Hematopoietic multipotent progenitor cell treated with erythropoietin and hydrocortisone succinate and interleukin-3 and kit ligand, for 15 days (in vitro differentiated cells): Measurements from ENCODE around the gene SPRY4.
"Not testable (repeated sequence)": the region's sequence is repeated elsewhere in the genome, so short reads cannot be mapped to it uniquely, and the experiment has no call there.

Experiments used
- DNase-seq: peaks from one replicate; pipeline ENCODE4 v3.0.0-alpha.2; 2015; ENCODE audit warnings: low spot score

Gene SPRY4

GRCh38 chr5:142324871-142325724 lies at the start of gene SPRY4:
Gene SPRY4 (minus strand): TSS chr5:142325021. CDS start chr5:142315108, 9,913 bp downstream.
- DNase-seq = peak; percentile 7

- no peak for DNase-seq
These were observed 43.7 kb upstream of the SPRY4 start for GRCh38 chr5:142368529-142368928.

- DNase-seq = no peak
These were observed 41.2 kb upstream of the SPRY4 start for GRCh38 chr5:142366007-142366406.

DNA sequence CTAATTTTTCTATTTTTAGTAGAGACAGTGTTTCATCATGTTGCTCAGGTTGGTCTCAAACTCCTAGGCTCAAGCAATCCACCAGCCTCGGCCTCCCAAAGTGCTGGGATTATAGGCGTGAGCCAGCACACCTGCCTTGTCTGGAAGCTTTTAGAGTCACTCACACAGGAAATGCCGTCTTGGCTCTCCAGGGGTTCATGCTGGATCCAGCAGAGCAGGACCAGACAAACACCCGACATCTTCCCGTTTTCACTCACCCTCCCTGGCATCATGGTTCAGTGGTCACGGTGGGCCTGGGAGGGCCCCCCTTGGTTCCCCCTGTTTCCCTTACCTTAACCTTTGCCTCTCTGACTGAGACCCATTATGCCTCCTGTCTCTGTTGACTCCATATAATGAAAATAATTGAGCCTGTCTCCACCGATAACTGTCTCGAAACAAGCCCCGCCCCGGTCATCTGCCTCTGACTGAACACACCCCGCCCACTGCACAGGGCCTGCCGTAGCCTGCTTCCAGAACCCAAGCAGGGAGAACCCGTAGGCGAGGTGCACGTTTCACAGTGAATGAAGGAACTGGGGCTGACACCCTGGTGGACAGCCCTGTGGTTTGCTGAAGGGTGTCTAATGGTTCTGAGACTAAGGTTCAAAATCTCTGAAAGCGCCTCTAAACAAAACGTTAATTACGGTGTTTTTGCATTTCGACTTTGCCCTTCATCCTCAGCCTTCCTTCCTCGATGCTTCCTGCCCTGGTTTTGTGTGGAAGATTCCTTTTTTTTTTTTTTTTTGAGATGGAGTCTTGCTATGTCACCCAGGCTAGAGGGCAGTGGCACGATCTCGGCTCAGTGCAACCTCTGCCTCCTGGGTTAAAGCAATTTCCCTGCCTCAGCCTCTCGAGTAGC lies 39.7 kb upstream of the SPRY4 start:
- DNase-seq = peak; percentile 11

DNA sequence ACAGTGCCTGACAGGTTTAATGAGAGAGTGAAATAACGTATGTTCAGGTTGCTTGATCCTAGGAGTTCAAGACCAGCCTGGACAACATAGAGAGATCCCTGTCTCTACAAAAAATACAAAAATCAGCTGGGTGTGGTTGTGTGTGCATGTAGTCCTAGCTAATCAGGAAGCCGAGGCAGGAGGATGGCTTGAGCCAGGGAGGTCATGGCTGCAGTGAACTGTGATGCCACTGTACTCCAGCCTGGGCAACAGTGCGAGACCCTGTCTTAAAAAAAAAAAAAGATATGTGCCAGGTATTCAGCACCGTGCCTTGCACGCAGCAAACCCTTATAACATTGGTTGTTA lies 38.8 kb upstream of the SPRY4 start:
- DNase-seq = no peak

- not testable (repeated sequence) for DNase-seq
These were observed 37.4 kb upstream of the SPRY4 start for GRCh38 chr5:142362193-142362592.

DNA sequence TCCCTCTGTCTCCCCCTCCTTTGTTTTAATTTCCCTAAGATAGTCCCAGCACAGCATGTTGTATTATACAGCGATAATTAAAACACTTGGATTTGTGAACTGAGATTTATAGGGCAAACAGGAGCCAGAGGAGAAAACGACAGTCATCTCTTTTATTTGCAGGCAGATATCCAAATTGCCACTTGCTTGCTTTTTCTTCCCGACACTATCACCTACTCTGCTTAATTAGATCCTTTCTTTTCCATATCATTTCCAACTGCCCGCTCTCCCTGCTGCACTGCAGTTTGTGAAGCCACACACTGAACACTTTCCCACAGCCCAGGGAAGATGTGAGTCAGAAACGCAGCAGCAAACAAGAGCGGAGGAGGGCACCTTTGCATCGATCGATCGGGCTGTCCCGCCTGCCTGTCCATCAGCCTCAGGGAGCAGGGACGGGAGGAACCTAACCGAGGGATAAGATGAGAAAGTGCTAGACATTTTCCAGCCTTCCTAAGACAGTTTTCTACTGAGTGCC lies 35.8 kb upstream of the SPRY4 start:
- no peak for DNase-seq

GRCh38 chr5:142360051-142360498 lies 35.3 kb upstream of the SPRY4 start:
- no peak for DNase-seq

DNA sequence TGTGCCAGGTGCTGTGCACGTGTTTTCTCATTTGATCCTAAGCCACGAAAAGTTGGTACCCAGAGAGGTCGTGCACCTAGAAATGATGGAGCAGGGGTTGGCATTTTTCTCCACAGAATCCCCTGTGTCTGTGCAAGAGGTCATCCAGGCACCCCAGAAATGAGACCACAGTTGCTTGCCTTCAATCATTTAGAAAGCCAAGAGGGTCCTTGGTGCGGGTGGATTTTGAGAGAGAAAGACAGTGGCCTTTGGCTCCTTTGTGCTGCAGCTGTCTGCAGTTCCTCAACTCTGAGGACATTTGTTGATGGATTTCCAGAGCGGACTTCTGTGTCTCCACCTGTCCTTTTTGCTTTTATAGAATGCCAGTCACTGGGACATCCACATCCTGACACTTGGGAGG lies 33.8 kb upstream of the SPRY4 start:
- DNase-seq = no peak

- DNase-seq = no peak
These were observed 33.3 kb upstream of the SPRY4 start for GRCh38 chr5:142358121-142358520.

DNA sequence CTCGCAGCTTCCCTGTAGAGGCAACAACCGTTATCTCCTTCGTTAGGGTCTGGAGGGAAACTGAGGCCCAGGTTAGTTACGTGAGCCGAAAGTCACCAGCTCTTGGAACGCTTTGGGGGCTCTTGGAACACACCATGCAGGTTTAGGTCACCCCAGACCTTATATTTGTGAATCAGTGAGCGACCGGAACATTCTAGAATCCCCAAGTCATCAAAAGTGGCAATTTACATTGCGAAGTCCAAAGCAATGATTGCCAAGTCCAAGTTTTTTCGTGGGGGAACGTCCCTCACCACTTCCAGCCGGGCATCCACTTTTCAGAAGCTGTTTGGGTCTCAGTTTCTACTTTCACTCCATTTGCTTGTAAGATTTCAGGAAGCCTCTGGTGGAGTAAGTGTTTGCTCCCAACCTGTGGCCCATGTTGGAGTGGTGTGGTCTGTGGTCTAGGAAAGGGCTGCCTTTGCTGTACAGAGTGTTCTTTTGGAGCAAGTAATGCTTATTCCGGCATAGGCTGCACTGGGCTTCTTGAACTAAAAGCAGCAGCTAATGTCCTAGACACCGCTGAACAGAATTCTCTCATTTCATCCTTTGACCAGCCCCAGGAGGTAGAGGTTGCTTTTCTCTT lies 32.8 kb upstream of the SPRY4 start:
- DNase-seq = no peak

DNA sequence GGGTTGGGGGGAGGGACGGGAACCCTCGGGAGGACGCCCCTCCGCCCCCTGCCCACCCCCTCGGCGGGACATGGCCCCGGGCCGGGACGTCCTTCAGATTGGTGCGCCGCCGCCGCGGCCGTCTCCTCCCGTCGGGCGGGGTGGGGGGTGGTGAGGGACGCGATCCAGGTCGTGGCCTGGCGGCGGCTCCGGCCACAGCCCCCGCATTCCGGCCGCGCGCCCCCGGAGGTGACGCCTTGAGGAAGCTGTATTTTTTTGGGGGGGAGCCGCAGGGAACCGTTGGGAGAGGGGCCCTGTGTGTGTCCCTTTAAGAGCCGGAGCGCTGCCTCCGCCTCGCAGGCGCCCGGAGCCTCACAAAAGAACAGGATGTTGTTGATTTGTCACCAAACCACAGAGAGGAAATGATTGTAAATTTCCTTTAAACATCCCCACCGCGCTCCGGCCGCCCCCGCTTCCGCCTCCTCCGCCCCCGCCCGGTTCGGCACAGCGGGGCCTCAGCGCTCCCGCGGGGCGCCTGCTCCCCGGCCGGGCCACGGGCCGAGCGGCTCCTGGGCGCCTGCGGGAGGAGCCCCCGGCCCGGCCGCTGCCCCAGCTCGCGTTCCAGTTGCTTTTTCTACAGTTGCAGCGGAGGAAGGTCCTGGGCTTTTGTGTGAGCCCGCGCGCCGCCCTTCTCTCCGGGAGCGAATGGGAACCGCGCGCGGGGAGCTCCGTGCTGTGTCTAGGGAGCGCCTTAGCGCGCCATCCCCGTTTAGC lies 32.1 kb upstream of the SPRY4 start:
- no peak for DNase-seq

GRCh38 chr5:142356349-142356715 lies 31.5 kb upstream of the SPRY4 start:
- no peak for DNase-seq

- no peak for DNase-seq
These were observed 28.3 kb upstream of the SPRY4 start for GRCh38 chr5:142353071-142353472.

DNA sequence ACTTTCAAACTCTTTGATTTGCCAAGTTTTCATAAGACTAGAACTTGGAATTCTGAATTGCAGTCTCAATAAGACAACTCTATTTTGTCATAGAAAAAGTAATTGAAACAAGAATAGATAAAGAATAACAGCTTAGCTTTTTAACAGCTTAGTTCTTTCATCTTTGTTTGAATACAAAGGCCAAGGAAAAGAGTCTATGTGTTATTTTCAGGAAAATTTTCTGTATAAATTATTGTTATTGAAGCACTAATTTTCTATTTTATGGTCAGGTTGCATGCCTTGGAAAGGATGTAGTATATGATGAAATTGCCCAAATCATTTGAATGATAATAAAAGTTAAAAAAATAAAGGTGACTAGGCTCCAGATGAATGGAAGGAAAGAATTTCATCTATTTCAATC lies 25.2 kb upstream of the SPRY4 start:
- no peak for DNase-seq

DNA sequence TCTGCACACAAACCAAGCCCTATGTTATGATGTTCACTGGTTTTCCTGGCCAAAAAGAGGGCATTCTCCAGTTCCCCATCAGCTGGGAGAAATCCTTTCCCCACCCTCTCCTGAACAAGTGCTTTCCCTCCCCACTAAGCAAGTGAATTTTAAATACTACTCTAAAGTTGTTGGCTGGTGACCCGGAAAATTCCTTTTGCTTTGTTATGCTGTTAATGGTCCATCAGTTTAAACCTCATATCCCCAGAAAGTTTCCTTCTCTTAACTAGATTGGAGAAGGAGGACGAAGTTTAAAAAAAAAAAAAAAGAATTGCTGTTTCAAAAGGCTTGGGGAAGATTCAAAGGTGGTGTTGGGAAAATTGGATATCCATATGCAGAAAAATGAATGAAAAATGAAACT lies 21.9 kb upstream of the SPRY4 start:
- no peak for DNase-seq

DNA sequence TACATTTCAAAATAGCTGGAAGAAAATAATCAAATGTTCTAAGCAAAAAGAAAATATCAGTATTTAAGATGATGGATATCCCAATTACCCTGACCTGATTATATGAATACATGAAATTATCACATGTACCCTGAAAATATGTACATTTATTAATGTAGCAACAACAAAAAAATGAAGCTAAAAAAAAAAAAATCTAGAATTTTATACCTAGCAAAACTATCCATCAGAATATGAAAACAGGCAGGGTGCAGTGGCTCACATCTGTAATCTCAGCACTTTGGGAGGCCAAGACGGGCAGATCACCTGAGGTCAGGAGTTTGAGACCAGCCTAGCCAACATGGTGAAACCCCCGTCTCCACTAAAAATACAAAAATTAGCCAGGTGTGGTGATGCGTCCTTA lies 20.1 kb upstream of the SPRY4 start:
- DNase-seq = not testable (repeated sequence)

GRCh38 chr5:142343531-142343930 lies 18.7 kb upstream of the SPRY4 start:
- no peak for DNase-seq

DNA sequence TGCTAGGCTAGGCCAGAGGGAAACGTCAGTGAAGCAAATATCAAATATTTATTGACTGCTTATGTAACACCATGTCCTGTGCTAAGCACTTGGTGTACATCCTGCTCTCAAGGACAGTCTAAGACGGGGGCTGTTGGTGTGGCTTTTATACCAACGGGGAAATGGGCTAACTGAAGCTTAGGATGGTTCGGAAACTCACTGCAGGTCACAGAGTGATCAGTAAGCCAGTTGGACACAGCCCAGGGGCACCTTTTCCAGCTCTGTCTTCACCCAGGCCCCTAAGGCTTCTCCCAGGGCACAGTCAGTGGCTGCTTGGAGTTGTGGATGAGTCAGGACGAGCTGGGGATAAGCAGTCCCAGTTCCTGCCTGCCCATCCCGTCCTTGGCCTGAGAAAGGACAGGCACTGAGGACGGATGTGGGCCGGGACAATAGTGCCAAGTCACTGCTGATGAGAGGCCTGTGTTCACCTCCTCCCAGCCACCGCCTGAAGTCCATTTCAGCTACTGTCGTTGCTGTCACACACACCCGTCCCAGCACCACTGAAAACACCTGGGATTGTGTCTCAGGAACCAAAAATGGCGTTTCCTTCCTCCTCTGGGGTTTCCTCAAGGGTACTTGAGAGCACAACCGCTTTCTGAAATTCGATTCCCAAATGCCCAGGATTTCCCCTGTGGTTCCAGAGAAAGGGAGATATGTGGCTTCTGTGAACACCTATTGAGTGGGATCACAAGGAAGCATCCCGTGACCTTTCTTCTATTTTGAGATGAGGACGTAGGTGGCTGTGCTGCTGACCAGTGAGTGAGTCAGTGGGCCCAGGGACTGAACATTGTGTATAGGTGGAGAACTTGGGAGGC lies 17.5 kb upstream of the SPRY4 start:
- DNase-seq = no peak

DNA sequence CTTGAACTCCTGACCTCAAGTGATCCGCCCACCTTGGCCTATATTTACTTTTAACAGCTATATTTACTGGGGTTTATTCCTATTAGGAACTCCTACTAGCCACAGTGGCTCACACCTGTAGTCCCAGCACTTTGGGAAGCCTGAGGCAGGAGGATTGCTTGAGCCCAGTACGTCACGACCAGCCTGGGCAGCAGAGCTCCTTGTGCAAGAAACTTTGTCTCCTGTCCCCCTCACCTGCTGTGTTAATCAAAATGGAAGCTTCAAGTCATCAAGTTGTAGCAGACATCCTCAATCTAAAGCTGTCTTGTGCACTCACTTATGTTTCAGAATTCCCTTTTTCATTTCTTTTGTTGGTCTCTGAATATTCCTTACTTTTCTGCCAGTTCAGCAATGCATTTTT lies 15.0 kb upstream of the SPRY4 start:
- no peak for DNase-seq

DNA sequence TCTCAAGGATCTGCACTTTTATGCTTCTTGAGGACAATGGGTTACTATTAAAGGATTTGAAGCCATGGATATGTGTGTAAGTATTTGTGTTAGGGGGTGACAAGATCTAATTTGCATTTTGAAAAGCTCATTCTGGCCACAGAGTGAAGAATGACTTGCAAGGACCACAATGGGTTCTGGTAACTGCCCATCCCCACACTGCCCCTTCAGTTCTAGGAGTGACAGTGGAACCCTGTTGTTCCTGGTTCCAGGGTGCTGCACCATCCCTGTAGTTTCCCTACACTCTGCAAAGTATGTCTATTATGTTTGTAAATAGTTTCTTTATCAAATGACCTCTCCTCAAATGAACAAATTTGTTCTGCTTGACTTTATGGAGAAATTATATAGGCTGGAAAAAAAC lies 9.7 kb upstream of the SPRY4 start:
- no peak for DNase-seq
